ENCODE results near the gene BMPR1B. TPM values are rescaled to one million over a fixed set of nuclear protein-coding genes. Genes with fewer than 3 reads are reported as not detected.

Gene BMPR1B
- total and polyA plus RNA-seq, 2 of the 8 experiments (the other 6 are each of a cell fraction or from before 2014, with no cell fraction given), result 0.14 to 1.1 TPM

DNA sequence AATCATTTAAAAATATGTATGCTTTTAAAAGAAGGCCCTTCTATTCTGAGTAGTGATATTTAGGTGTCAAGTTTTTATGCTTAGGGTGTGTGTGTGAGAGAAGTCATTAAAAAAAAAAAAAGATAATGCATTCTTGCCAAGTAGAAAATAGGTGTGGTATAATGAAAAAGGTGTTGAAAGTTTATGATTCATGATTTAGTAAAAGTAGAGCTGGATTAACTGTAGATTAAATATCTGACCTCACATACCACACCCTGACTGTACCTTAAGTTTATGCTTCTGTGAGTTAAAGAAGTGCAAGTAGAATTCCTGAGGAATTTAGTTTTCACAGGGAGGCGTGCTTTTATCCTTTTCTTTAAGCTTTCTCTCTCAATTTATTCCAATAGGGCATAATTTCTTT, 71.1 kb downstream of the BMPR1B start:
- no peaks in the 10 kb centered on the region for H3K79me1 ChIP-seq (ENCODE audit: low read depth, low read length)
- H4K5ac ChIP-seq (ENCODE audit: insufficient read length, low read depth, low read length), result no peak overlapping the region
- no peak overlapping the region for H2BK120ac ChIP-seq (replicated peaks; ENCODE audit: low read depth, low read length)
- H2BK5ac ChIP-seq (ENCODE audit: low read depth, low read length), result no peak overlapping the region
- no peak overlapping the region for H2AK5ac ChIP-seq (ENCODE audit: low read depth, low read length)
- ChIA-PET CTCF (ENCODE audit: partially characterized antibody) (no interaction called here), POLR2A (ENCODE audit: partially characterized antibody) (no interaction called here)
- no peak overlapping the region for H2BK15ac ChIP-seq (ENCODE audit: low read length)
- H2BK12ac ChIP-seq (ENCODE audit: low read depth, low read length), result no peak overlapping the region
- 86% methylated on average over 1 of the region's 1 CpG; no CpG with 5 or more reads in 1 of the 2 experiments for WGBS, 2 experiments (ENCODE audit: extremely low coverage in 1 of 2, insufficient coverage in 1 of 2, insufficient read length in 1 of 2, insufficient replicate concordance in 2 of 2, low coverage in 1 of 2, low lambda C conversion rate in 2 of 2, missing lambda C conversion rate in 1 of 2)
- no peak overlapping the region for H4K91ac ChIP-seq (replicated peaks; ENCODE audit: insufficient read length, low read length)
- no peak overlapping the region for H3K27ac ChIP-seq (ENCODE audit: low read depth, low read length)
- no peaks in the 10 kb centered on the region for H3K79me2 ChIP-seq (ENCODE audit: control insufficient read depth in 1 of 2, insufficient read depth in 2 of 2, low read length in 2 of 2)
- no peak overlapping the region for H3K18ac ChIP-seq (ENCODE audit: extremely low read depth, low read length)
- no peak overlapping the region for H3K14ac ChIP-seq (ENCODE audit: insufficient read length)
- H3K56ac ChIP-seq (replicated peaks; ENCODE audit: insufficient read length, low read depth, low read length), result no peak overlapping the region
- no peak overlapping the region for H2BK20ac ChIP-seq (ENCODE audit: low read length)
- H2AFZ ChIP-seq (ENCODE audit: low read length), result no peak overlapping the region
- H3K4ac ChIP-seq (replicated peaks; ENCODE audit: insufficient read length, low read depth, low read length), result no peak overlapping the region
- FAIRE-seq, result no peak
- no peak overlapping the region for H3K23ac ChIP-seq (ENCODE audit: insufficient read length)
- H3K36me3 ChIP-seq (ENCODE audit: control insufficient read depth in 2 of 4, insufficient read depth in 4 of 4, low read length in 3 of 4), result no peaks in the 10 kb centered on the region; a peak in 1 of 8 replicates
- no peaks in the 10 kb centered on the region for H3K9me3 ChIP-seq (ENCODE audit: insufficient read depth in 2 of 2, low read depth in 1 of 2, low read length in 1 of 2)
- TF ChIP-seq KDM5A (IDR thresholded peaks at IDR 0.05; ENCODE audit: low read length), result no peak
- no peak for TF ChIP-seq RXRA (IDR thresholded peaks at IDR 0.05; ENCODE audit: insufficient read depth, low read depth, low read length)
- no peak for TF ChIP-seq BACH1 (IDR thresholded peaks at IDR 0.05; ENCODE audit: low read length)
- no peak for TF ChIP-seq BRCA1 (IDR thresholded peaks at IDR 0.05; ENCODE audit: low read depth, low read length)
- TF ChIP-seq RFX5 (IDR thresholded peaks at IDR 0.05; ENCODE audit: borderline replicate concordance, low read depth, low read length), result no peak
- TF ChIP-seq, protein P1, sequence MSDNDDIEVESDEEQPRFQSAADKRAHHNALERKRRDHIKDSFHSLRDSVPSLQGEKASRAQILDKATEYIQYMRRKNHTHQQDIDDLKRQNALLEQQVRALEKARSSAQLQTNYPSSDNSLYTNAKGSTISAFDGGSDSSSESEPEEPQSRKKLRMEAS (IDR thresholded peaks at IDR 0.05), result no peak
- TF ChIP-seq TBP (IDR thresholded peaks at IDR 0.05; ENCODE audit: low read depth, low read length), result no peak
- no peak for TF ChIP-seq SP4 (IDR thresholded peaks at IDR 0.05; ENCODE audit: low read length)
- no peak for TF ChIP-seq TEAD4 (IDR thresholded peaks at IDR 0.05; ENCODE audit: low read depth, low read length)
- no peak for TF ChIP-seq SIRT6 (IDR thresholded peaks at IDR 0.05; ENCODE audit: low read length)
- TF ChIP-seq EZH2 (IDR thresholded peaks at IDR 0.05; ENCODE audit: low read depth, low read length, severe bottlenecking), result no peak
- TF ChIP-seq GABPA (IDR thresholded peaks at IDR 0.05; ENCODE audit: borderline replicate concordance, insufficient read depth, low read length), result no peak
- H3K4me1 ChIP-seq (replicated peaks in 1 of 4; ENCODE audit: control insufficient read depth in 3 of 4, insufficient read depth in 4 of 4, low read length in 3 of 4), result no peaks in the 10 kb centered on the region
- no peak for DNase-seq (ENCODE audit: low read depth in 1 of 2, low spot score in 2 of 2)
- H4K8ac ChIP-seq (ENCODE audit: extremely low read depth, insufficient read depth, low read length), result no peak overlapping the region
- no peak overlapping the region for H3K4me3 ChIP-seq (ENCODE audit: extremely low read depth in 1 of 4, insufficient read depth in 2 of 4, low read depth in 3 of 4, low read length in 4 of 4)
- H4K20me1 ChIP-seq (replicated peaks in 1 of 2; ENCODE audit: control insufficient read depth in 1 of 2, insufficient read depth in 2 of 2, low read length in 2 of 2), result no peaks in the 10 kb centered on the region
- no peak overlapping the region for H3K9ac ChIP-seq (replicated peaks in 1 of 4; ENCODE audit: extremely low read depth in 1 of 4, low read depth in 3 of 4, low read length in 3 of 4)
- H3K4me2 ChIP-seq (ENCODE audit: insufficient read depth in 1 of 2, low read depth in 2 of 2, low read length in 2 of 2), result no peak overlapping the region
- H3K23me2 ChIP-seq (ENCODE audit: low read depth, low read length), result no peaks in the 10 kb centered on the region
- no peaks in the 10 kb centered on the region for H3K27me3 ChIP-seq (replicated peaks in 1 of 4; ENCODE audit: control insufficient read depth in 3 of 4, extremely low read depth in 1 of 4, insufficient read depth in 3 of 4, low read length in 3 of 4)

Measured in H1 (cell line).